ENCODE results near the gene MMD.

MMD gene

DNA sequence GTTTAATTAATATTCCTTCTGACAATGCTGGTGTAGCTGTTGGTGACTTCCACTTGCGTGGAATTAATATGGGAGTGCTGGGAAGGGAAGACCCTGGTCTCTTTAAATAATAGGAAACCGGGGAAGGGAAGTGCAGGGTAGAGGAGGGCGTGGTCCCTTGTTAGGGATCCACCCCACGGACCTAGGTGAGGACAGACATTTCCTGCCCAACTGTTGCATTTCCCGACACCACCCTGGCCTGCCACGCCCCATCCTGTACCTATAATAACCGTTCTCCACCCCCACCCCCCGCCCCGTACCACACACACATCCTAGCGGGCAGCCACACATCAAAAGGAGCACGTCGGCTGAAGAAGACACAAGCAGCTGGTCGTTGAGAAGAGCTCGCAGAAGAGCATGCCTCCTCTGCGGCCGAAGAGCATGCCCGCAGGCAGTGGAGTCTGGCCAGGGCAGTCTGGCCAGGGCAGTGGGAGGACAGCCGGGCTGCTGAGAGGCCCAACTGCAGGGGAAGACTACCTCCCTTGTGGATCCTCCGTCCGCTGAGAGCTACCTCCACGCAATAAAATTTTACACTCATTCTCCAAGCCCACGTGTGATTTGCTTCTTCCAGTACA lies 36.8 kb upstream of the MMD start:
- TF ChIP-seq, protein P1, sequence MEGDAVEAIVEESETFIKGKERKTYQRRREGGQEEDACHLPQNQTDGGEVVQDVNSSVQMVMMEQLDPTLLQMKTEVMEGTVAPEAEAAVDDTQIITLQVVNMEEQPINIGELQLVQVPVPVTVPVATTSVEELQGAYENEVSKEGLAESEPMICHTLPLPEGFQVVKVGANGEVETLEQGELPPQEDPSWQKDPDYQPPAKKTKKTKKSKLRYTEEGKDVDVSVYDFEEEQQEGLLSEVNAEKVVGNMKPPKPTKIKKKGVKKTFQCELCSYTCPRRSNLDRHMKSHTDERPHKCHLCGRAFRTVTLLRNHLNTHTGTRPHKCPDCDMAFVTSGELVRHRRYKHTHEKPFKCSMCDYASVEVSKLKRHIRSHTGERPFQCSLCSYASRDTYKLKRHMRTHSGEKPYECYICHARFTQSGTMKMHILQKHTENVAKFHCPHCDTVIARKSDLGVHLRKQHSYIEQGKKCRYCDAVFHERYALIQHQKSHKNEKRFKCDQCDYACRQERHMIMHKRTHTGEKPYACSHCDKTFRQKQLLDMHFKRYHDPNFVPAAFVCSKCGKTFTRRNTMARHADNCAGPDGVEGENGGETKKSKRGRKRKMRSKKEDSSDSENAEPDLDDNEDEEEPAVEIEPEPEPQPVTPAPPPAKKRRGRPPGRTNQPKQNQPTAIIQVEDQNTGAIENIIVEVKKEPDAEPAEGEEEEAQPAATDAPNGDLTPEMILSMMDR (IDR thresholded peaks at IDR 0.05; ENCODE audit: extremely low read depth, insufficient read depth, missing control alignments): no peak
- in situ Hi-C loops (cut with MboI; ENCODE audit: low pct_unique_long_range_greater_than_20kb, low sequenced_read_pairs, unreplicated experiment): no loop called here
- no peak for DNase-seq (ENCODE audit: low spot score)

DNA sequence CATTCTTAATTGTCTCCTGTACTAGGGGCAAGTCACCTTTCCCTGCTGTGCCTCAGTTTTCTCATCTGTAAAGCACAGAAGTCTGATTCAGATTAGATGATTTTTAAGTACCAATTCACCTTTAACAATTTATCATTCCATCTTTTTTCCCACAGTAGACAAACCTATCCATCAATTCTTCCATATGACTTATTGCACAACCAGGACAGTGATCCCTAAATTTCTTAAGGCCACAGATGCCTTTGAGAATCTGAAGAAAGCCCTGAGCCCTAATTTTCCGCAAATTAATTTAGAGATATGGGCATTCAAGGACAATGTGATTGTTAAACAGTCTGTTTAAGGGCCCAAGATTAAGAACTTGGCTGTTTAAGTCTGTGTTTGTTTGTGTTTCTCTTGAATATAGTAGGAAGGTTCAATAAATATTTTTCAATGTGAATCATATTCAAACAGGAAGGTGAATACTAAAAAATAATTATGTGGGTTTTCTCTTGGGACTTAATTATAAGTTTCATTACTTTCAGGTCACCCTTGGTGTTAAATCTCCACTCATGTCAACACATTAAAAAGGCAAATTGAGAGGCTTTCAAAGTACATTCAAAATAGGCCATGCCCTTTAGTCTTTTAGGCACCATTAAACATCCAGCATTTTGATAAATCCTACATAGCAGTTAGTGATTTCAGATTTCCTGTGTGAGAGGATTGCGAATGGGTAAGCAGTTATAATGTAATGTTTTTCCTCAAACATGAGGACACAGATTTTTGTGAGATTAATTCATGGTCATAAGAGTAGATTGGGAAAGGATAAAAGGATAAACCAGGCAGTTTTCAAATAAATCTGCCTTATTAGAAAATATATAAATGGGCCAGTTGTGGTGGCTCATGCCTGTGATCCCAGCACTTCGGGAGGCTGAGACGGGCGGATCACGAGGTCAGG lies 34.9 kb upstream of the MMD start:
- TF ChIP-seq, protein P1 (IDR thresholded peaks at IDR 0.05; ENCODE audit: extremely low read depth, insufficient read depth, missing control alignments): no peak
- in situ Hi-C loops (cut with MboI; ENCODE audit: low pct_unique_long_range_greater_than_20kb, low sequenced_read_pairs, unreplicated experiment): no loop called here
- no peak for DNase-seq (ENCODE audit: low spot score)

DNA sequence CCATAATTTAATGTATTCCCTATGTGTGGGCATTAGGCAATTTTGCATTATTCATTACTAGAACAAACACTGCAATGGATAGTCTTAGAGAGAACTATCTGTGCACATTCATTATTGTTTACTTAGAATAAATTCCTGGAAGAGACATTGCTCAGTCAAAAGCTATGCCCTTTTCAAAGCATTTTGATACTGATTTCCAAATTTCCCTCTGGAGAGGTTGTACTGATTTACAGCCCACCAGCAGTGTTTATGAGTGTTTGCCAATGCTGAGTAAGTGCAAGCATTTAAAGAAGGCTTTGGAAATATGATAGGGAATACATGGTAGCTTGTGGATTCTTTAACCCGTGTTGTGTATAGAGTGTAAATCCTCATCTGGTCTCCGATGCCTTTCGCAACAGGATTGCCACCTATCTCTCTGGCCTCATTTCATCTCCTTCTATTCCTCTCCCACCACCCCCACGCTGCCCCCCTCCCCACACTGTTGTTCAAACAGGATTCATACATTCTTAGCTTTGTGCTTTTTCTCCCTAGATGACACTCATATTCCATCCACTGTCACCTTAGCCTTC lies 33.4 kb upstream of the MMD start:
- in situ Hi-C loops (cut with MboI; ENCODE audit: low pct_unique_long_range_greater_than_20kb, low sequenced_read_pairs, unreplicated experiment): no loop called here
- TF ChIP-seq, protein P1 (IDR thresholded peaks at IDR 0.05; ENCODE audit: extremely low read depth, insufficient read depth, missing control alignments): no peak
- no peak for DNase-seq (ENCODE audit: low spot score)

DNA sequence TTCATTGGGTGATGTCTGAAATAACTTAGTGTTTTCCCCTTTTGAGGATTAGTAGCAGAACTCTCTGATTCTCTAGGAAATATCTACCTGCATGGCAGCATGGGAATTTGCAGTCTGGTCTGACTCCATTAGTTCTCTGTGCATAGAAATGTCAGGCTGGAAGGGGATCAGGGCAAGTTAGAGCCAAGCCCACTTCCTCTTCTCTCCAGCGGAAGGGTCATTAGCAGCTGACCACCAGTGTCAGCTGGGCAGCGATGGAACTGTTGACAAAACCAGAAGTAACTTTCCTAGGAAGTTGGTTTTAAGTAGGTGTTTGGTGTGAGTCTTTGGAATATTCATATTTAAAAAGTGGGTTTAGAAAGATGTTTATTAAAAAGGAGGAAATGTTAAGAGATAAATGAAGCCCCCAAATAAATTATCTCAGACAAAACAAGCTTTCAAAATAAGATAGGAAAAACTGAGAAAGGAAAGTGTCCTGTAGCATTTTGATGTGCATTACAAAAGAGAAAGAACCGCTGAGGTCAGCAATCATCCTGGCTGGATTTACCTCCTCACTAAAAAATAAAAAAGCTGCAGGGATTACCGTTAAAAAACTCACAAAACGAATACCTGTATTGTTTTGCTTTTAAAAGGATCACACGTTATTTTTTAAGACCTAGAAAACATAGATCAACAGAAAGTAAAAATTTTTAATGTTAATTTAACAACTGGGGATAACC lies 32.4 kb upstream of the MMD start:
- in situ Hi-C loops (cut with MboI; ENCODE audit: low pct_unique_long_range_greater_than_20kb, low sequenced_read_pairs, unreplicated experiment): no loop called here
- no peak for DNase-seq (ENCODE audit: low spot score)

DNA sequence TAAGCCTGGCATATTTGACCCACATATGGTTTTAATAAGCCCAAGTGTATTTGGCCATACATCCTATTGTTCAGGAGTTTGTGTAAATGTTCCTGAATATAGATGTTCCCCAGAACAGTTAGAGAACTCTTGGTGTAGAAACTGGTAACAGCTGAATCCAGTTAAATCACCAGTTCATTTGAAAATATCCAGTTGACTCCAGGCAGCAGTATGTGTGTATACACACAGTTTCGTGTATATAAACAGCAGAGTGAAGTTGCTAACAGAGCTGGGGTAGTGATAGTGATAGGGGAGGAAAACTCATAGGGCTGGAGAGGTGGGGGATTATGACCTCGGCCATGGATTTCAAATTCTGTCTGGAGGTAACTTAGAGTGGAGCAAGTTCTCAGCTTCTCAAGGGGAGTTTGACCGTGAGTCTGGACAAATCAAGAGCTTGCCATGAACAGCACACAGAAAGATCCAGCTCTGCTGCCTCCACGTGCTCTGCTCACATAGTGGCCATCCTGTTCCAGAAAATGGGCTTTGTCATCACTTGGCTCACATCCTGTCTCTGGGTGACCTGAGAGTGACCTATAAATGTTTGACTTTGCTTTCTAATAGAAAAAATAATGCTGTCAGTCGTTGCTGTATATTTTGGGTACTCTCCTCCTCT lies 30.6 kb upstream of the MMD start:
- in situ Hi-C loops (cut with MboI; ENCODE audit: low pct_unique_long_range_greater_than_20kb, low sequenced_read_pairs, unreplicated experiment): no loop called here
- TF ChIP-seq, protein P1 (IDR thresholded peaks at IDR 0.05; ENCODE audit: extremely low read depth, insufficient read depth, missing control alignments): no peak
- DNase-seq (ENCODE audit: low spot score): no peak

More for the DNA sequence above, 32.4 kb upstream of the MMD start:
- TF ChIP-seq, protein P1 (IDR thresholded peaks at IDR 0.05; ENCODE audit: extremely low read depth, insufficient read depth, missing control alignments): no peak

DNA sequence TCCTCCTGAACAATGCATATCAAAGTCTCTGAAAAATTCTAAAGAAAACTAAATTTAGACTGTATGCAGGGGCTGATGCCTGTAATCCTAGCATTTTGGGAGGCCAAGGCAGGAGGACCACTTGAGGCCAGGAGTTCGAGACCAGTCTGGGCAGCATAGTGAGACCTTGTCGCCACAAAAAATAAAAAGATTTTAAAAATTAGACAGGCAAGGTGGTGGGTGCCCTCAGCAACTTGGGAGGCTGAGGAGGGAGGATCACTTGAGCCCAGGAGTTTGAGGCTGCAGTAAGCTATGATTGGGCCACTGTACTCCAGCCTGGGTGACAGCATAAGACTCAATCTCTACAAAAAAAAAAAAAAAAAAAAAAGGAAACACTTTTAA lies 30.1 kb upstream of the MMD start:
- TF ChIP-seq, protein P1 (IDR thresholded peaks at IDR 0.05; ENCODE audit: extremely low read depth, insufficient read depth, missing control alignments): no peak
- in situ Hi-C loops (cut with MboI; ENCODE audit: low pct_unique_long_range_greater_than_20kb, low sequenced_read_pairs, unreplicated experiment): no loop called here

More for the DNA sequence above, 30.1 kb upstream of the MMD start:
- DNase-seq (ENCODE audit: low spot score): no peak
